Measurements from ENCODE around the gene RNPEP. TPM values are rescaled to one million over a fixed set of nuclear protein-coding genes. Genes with fewer than 3 reads are reported as not detected.
A peak's percentile ranks its signal among the peaks of the same experiment; 100 is the strongest.

The RNPEP gene
- polyA plus RNA-seq, 1 of the 3 experiments (the other 2 are of a cell fraction): 46.7 TPM

DNA sequence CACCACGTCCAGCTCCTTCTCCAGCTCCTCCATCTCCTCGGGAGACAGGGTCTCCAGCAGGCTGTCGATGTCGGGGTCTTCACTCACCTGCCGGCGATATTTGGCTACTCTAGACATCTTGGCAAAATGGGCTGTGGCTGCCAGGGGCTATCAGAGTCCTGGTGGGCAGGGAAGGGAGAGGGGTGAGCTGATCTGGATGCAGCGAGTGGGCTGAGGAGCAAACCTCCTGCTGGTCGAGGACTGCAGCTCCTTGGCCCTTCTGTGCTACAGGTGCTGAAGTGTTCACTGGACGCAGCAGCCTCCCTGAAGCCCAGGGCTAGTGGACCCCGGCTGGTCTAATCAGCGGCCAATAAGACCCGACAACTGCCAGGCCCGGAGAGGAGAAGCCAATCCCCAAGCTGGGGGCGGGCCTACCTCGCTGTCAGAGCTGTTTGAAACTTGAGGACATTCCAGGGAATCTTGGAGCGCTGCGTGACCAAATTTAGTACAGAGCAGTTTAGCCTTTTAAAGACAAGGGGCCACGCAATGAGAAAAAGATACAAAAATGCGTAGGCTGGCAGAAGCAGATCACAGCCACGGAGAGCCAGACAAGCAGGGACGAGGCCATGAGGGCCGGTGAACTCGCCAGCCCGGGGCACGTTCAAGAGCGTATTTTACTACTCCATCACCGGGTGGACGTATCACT is 36.1 kb upstream of the RNPEP start, which contains the start of gene LMOD1 (continued):
- TF ChIP-seq, protein P1, sequence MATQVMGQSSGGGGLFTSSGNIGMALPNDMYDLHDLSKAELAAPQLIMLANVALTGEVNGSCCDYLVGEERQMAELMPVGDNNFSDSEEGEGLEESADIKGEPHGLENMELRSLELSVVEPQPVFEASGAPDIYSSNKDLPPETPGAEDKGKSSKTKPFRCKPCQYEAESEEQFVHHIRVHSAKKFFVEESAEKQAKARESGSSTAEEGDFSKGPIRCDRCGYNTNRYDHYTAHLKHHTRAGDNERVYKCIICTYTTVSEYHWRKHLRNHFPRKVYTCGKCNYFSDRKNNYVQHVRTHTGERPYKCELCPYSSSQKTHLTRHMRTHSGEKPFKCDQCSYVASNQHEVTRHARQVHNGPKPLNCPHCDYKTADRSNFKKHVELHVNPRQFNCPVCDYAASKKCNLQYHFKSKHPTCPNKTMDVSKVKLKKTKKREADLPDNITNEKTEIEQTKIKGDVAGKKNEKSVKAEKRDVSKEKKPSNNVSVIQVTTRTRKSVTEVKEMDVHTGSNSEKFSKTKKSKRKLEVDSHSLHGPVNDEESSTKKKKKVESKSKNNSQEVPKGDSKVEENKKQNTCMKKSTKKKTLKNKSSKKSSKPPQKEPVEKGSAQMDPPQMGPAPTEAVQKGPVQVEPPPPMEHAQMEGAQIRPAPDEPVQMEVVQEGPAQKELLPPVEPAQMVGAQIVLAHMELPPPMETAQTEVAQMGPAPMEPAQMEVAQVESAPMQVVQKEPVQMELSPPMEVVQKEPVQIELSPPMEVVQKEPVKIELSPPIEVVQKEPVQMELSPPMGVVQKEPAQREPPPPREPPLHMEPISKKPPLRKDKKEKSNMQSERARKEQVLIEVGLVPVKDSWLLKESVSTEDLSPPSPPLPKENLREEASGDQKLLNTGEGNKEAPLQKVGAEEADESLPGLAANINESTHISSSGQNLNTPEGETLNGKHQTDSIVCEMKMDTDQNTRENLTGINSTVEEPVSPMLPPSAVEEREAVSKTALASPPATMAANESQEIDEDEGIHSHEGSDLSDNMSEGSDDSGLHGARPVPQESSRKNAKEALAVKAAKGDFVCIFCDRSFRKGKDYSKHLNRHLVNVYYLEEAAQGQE (IDR thresholded peaks at IDR 0.05; ENCODE audit: low read depth, low read length): peak; percentile 43; the same call in 1 of the 2 replicates
- TF ChIP-seq TAF1 (IDR thresholded peaks at IDR 0.05; ENCODE audit: borderline replicate concordance, low read depth, low read length) (peak; percentile 50; the same call in 1 of the 2 replicates), GABPA (IDR thresholded peaks at IDR 0.05; ENCODE audit: low read depth) (no peak), NRF1 (IDR thresholded peaks at IDR 0.05; ENCODE audit: low read depth, low read length) (no peak), FOXJ3 (CRISPR knock-in tag; IDR thresholded peaks at IDR 0.05) (no peak)
- TF ChIP-seq, protein P2, sequence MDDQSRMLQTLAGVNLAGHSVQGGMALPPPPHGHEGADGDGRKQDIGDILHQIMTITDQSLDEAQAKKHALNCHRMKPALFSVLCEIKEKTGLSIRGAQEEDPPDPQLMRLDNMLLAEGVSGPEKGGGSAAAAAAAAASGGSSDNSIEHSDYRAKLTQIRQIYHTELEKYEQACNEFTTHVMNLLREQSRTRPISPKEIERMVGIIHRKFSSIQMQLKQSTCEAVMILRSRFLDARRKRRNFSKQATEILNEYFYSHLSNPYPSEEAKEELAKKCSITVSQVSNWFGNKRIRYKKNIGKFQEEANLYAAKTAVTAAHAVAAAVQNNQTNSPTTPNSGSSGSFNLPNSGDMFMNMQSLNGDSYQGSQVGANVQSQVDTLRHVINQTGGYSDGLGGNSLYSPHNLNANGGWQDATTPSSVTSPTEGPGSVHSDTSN (IDR thresholded peaks at IDR 0.05): peak; percentile 55

- ChIA-PET POLR2A (no interaction called here), CTCF (no interaction called here)
- H4K20me1 ChIP-seq (ENCODE audit: insufficient read depth): no peaks in the 10 kb centered on the region
- TF ChIP-seq CTCF (IDR thresholded peaks at IDR 0.05) (peak; percentile 21; the same call in 1 of the 2 replicates), CHD2 (IDR thresholded peaks at IDR 0.05; ENCODE audit: low read length, partially characterized antibody) (no peak)
- H3K4me1 ChIP-seq (ENCODE audit: control insufficient read depth in 1 of 2, insufficient read depth in 2 of 2, low read depth in 1 of 2, low read length in 1 of 2): peaks cover 0 to 17% of the 10 kb centered on the region in 2 experiments; a peak in 2 of 4 replicates
- H3K4me3 ChIP-seq (ENCODE audit: low read depth in 2 of 2, low read length in 1 of 2): no peak overlapping the region
- peak overlapping the region; percentile 91; the same call in 1 of the 2 replicates for H2AFZ ChIP-seq (ENCODE audit: low read depth)
- no peaks in the 10 kb centered on the region for H3K9me2 ChIP-seq
- H3K9me3 ChIP-seq: no peaks in the 10 kb centered on the region
- H3K36me3 ChIP-seq (replicated peaks in 1 of 2; ENCODE audit: control insufficient read depth in 1 of 2, insufficient read depth in 2 of 2, low read length in 1 of 2): no peaks in the 10 kb centered on the region
- no peaks in the 10 kb centered on the region for H3K79me2 ChIP-seq (ENCODE audit: insufficient read depth)
- H3K4me2 ChIP-seq: 0 out of 2 replicates have a peak overlapping the region, but pooled peaks have one; percentile 93
- no peak overlapping the region for H3K9ac ChIP-seq
- H3F3A ChIP-seq (replicated peaks; ENCODE audit: insufficient read depth): peaks cover 4% of the 10 kb centered on the region
- no peaks in the 10 kb centered on the region for H3K27me3 ChIP-seq (ENCODE audit: insufficient read depth)
- no peak overlapping the region for H3K27ac ChIP-seq (ENCODE audit: low read depth in 2 of 2, low read length in 1 of 2)
- 58% methylated on average over 2 of the region's 3 CpGs for WGBS (ENCODE audit: low lambda C conversion rate)
- no peak for DNase-seq
These were observed 34.8 kb upstream of the RNPEP start for GRCh38 chr1:201947697-201948008.

Data from SK-N-SH (cell line).